NCI-H1417 (cell line): ENCODE measurements around the gene STK10.

Experiments used
- DNase-seq, 3 experiments: peaks; one replicate each; lab custom pipeline; 2025; lab: John Stamatoyannopoulos, UW

STK10 gene

DNA sequence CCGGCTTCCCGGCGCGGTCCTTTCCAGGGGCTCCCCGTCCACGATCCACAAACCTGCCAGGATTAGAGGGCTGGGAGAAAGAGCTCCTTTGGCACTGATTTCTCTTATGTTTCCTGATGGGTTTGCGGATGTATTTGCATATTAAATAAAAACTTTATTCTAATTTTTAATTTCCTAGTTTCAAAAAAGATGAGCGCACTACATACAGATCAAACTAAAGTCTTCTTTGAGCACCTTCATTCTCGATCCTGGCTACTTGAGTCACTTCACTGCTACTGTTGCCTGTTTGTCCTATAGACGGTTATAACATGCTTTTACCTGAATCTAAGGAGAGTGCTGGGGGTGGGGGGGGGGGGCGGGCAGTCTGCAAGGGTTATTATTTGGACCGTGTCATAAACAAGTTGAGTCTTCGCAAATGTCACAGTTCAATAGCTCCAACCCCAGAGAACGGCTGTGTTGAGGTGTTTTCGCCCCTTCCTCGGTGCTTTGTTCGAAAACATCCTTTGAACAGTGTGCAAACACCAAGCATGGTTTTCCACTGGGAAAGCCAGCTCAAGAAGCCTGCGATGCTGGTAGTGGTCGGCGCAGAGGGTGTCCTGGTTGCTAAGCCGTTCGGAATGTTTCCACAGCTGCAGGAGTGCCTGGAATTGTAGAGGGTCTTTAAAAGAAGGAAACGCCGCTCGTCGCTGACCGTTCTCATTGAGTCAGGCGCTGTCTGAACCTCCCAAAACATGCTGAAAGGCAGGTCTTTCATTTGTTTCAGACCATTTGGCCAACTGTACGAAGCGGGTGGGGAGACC, 1.1 kb upstream of the STK10 start:
- DNase-seq, result peak in 1 of 3 experiments; percentile 4

GRCh38 chr5:172187118-172188032, 649 bp downstream of the STK10 start:
- peak; percentile 2 to 56 (median 46) for DNase-seq

- DNase-seq, result no peak
Measured at GRCh38 chr5:172186114-172186695, 1.8 kb downstream of the STK10 start.

GRCh38 chr5:172185096-172185461, 2.9 kb downstream of the STK10 start:
- no peak for DNase-seq

DNA sequence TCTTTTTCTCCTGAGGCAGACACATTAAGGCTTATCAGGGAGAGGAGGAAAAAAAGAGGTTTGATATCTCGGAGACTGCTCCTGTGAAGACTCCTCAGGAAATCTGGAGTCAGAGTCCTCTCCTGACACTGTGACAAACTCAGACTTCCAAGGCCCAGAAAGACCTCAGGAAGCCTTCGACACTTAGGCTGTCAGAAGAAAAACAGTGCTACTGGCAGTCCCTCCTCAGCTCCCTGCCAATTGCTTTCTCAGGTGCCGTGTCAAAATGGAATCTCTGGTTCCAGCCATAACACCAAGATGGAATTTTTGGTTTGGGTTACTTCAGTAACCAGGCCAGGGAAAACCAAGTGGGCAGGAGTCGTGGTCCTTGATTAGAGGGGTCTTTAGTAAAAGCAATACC, 4.1 kb downstream of the STK10 start:
- DNase-seq, result no peak

- DNase-seq, result no peak
Measured at GRCh38 chr5:172182291-172182690, 5.7 kb downstream of the STK10 start.

GRCh38 chr5:172180936-172181335, 7.1 kb downstream of the STK10 start:
- no peak for DNase-seq

- no peak for DNase-seq
Measured at GRCh38 chr5:172178991-172179989, 8.7 kb downstream of the STK10 start.

- no peak for DNase-seq
Measured at GRCh38 chr5:172178301-172178987, 9.6 kb downstream of the STK10 start.

DNA sequence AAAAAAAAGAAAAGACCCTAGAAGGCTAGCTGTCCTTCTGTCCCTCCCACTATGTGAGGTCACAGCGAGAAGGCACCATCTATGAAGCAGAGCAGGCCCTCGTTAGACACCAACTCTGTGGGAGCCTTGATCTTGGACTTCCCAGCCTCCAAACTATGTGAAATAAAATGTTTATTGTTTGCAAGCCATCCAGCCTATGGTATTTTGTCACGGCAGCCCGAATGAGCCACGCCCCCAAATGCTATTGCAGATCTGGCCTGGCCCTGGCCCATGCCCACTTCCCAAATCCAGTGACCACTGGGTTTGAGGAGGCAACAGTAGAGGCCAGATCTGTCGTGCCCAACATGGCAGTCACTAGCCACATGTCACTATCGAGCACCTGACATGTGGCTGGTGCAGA, 10.8 kb downstream of the STK10 start:
- DNase-seq, result no peak

GRCh38 chr5:172175263-172175719, 12.7 kb downstream of the STK10 start:
- no peak for DNase-seq

GRCh38 chr5:172173564-172174153, 14.4 kb downstream of the STK10 start:
- no peak for DNase-seq

DNA sequence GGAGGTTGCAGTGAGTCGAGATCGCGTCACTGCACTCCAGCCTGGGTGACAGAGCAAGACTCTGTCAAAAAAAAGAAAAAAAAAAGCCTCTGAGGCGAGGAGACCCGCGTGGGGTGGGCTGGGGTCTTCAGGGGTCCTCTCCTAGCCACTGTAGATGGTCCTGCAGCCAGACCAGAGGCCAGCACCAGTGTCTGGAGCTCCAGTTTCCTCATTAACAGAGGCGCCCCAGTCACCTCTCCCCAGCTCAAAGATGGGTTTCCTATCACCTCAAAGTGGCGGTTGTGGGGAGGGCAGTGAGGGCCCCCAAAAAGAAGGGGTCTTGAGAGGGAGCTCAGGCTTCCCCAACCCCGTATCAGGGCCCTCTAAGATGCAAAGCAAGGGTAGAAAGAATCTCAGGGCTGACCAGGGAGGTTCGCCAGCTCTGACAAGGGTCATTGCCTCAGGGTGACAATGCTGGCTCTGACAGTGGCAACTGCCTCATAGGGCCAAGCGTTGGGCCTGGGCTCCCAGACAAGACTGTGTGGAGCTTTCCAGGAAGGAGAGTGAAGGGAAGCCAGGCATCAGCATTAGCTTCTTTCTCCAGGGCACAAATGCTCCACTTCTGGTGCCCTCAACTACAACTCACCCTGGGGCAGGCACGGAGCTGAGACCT, 15.0 kb downstream of the STK10 start:
- DNase-seq, result no peak

DNA sequence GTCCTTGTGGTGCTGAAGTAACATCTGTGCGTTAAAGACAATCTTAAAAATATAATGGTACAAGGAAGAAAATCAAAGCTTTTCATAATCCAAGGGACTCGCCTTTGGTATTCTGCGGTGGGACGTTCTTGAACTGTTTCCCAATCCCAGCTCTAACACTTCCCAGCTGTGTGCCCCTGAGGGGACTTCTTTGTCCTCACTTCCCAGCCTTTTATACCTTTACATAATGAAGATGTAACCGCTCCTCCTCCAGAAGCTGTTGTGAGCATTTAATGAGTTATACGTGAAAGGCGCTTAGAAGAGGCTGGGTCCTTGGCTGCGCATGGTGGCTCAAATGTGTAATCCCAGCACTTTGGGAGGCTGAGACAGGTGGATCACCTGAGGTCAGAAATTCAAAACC, 16.9 kb downstream of the STK10 start:
- no peak for DNase-seq

GRCh38 chr5:172170251-172170701, 17.7 kb downstream of the STK10 start:
- no peak for DNase-seq

GRCh38 chr5:172169216-172169615, 18.8 kb downstream of the STK10 start:
- no peak for DNase-seq

- DNase-seq, result no peak
Measured at GRCh38 chr5:172168311-172168710, 19.7 kb downstream of the STK10 start.

DNA sequence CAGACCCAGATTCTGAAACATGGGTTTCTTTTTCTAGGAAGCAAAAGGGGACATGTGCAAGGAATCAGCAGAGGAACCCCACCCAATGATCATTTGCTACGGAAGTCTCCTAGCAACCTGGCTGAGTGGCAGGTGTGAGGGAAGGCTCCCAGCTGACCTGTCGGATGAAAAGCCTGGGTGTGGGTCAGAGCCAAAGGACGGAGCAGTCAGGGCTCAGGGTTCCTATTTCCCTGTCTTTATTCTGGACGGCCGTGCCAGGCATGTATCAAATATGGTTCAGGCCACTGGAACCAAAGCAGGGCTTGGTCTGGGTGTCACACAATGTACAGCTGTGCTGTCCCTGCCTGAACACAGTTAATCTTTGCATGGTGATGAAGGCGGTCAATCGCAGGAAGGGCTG, 20.1 kb downstream of the STK10 start:
- peak in 1 of 3 experiments; percentile 22 for DNase-seq

DNA sequence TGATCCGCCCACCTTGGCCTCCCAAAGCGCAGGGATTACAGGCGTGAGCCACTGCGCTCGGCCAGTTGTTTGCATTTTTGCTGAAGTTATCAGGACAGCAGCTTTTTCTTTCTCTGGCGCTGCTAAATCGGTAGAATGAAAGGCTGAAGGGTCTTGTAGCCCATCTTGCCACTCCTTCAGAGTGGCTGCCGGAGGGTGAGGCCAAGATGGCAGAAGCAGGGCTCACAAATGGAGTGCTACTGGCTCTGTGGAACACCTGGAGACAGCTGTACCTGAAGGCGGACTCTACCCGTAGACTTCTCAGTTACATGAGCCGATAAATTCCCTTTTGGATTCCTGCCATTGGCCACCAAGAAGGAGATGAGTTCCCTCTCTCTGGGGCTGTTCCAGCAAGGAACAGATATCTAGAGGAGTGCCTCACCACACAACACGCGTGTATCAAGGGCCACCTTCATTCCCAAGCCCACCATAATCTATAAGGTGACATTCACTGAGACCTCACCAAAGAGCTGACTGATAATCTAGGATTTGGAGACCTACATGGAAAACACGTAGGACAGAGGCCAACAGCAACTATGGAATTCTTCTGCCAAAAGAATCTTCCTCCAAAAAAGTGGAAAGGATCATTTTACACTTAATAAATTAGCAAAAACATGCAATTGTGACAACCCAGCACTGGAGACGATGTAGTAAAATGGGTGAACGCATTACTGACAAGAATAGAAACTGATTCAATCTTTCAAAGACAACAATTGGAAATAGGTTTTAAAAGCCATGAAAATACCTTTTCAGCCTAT, 21.8 kb downstream of the STK10 start:
- no peak for DNase-seq
